ENCODE data around the gene INVS.

Gene INVS

DNA sequence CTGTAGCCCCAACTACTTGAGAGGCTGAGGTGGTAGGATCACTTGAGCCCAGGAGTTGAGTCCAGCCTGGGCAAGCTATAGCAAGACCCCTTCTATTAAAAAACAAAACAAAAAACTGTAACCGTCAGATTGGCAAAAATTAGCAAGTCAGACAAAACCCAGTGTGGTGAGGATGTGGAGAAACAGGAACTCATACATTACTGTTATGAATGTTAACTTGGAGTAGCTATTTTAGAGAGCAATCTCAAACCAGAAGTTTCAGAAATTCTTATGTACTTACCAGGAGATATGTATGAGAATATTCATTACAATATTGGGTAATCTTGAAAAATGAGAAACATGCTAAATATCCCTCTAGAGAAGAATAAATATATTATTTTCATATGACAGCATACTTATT is 120.3 kb downstream of the INVS start:
- H3K36me3 ChIP-seq (ENCODE audit: control insufficient read depth, insufficient read depth, low read length), result no peaks in the 10 kb centered on the region
- no peaks in the 10 kb centered on the region for H3K79me2 ChIP-seq
- no peak overlapping the region for H3K27ac ChIP-seq
- H3K9me3 ChIP-seq (ENCODE audit: control insufficient read depth, low read length), result no peaks in the 10 kb centered on the region
- H3K9ac ChIP-seq, result no peak overlapping the region
- H3K27me3 ChIP-seq (ENCODE audit: control insufficient read depth, insufficient read depth, low read length), result no peaks in the 10 kb centered on the region
- H3K4me1 ChIP-seq, result no peaks in the 10 kb centered on the region
- H2AFZ ChIP-seq, result no peak overlapping the region
- H3K4me2 ChIP-seq (ENCODE audit: low read length), result no peak overlapping the region
- TF ChIP-seq, protein P1, sequence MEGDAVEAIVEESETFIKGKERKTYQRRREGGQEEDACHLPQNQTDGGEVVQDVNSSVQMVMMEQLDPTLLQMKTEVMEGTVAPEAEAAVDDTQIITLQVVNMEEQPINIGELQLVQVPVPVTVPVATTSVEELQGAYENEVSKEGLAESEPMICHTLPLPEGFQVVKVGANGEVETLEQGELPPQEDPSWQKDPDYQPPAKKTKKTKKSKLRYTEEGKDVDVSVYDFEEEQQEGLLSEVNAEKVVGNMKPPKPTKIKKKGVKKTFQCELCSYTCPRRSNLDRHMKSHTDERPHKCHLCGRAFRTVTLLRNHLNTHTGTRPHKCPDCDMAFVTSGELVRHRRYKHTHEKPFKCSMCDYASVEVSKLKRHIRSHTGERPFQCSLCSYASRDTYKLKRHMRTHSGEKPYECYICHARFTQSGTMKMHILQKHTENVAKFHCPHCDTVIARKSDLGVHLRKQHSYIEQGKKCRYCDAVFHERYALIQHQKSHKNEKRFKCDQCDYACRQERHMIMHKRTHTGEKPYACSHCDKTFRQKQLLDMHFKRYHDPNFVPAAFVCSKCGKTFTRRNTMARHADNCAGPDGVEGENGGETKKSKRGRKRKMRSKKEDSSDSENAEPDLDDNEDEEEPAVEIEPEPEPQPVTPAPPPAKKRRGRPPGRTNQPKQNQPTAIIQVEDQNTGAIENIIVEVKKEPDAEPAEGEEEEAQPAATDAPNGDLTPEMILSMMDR (IDR thresholded peaks at IDR 0.05), result no peak
- H3K4me3 ChIP-seq (ENCODE audit: low read depth, low read length), result no peak overlapping the region

DNA sequence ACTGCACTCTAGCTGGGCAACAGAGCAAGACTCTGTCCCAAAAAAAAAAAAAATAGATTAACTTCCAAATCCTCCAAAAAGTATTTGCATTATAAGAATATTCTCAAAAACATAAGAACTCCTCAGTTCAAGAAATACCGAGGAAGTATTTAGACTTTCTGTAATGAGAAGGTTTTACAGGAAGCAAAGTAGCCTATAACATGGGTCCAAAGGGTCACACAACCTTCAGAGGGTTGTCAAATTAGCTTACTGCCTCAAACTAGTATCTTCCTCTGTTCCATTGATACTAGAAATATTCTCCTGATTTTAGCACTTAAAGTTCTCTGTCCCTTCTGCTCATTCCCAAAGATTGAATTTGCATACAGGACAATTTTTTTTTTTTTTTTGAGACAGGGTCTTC is 121.9 kb downstream of the INVS start:
- no peaks in the 10 kb centered on the region for H3K27me3 ChIP-seq (ENCODE audit: control insufficient read depth, insufficient read depth, low read length)
- H3K4me3 ChIP-seq (ENCODE audit: low read depth, low read length), result no peak overlapping the region
- H3K4me2 ChIP-seq (ENCODE audit: low read length), result no peak overlapping the region
- no peak overlapping the region for H3K27ac ChIP-seq
- H3K4me1 ChIP-seq, result no peaks in the 10 kb centered on the region
- H3K9me3 ChIP-seq (ENCODE audit: control insufficient read depth, low read length), result no peaks in the 10 kb centered on the region
- H3K36me3 ChIP-seq (ENCODE audit: control insufficient read depth, insufficient read depth, low read length), result no peaks in the 10 kb centered on the region
- no peak overlapping the region for H2AFZ ChIP-seq
- H3K79me2 ChIP-seq, result no peaks in the 10 kb centered on the region
- TF ChIP-seq, protein P1 (IDR thresholded peaks at IDR 0.05), result no peak
- no peak overlapping the region for H3K9ac ChIP-seq

DNA sequence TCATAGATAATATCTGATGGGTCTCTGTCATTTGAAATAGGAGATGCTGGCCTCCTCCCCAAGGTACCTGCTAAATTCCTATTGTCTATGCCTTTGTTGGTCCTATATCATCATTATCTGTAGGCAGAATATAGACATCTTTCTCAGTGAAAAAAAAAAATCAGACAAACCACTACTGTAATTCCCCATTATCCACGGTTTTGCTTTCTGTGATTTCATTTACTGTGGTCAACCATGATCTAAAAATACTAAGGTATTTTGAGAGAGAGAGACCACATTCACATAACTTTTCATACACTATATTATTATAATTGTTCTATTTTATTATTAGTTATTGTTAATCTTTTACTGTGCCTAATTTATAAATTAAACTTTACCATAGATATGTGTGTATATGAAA is 122.5 kb downstream of the INVS start:
- no peak overlapping the region for H3K27ac ChIP-seq
- TF ChIP-seq, protein P1 (IDR thresholded peaks at IDR 0.05), result no peak
- H3K9me3 ChIP-seq (ENCODE audit: control insufficient read depth, low read length), result no peaks in the 10 kb centered on the region
- H3K9ac ChIP-seq, result no peak overlapping the region
- H3K4me3 ChIP-seq (ENCODE audit: low read depth, low read length), result no peak overlapping the region
- H3K27me3 ChIP-seq (ENCODE audit: control insufficient read depth, insufficient read depth, low read length), result no peaks in the 10 kb centered on the region
- H3K4me2 ChIP-seq (ENCODE audit: low read length), result no peak overlapping the region
- no peaks in the 10 kb centered on the region for H3K36me3 ChIP-seq (ENCODE audit: control insufficient read depth, insufficient read depth, low read length)
- no peak overlapping the region for H2AFZ ChIP-seq
- H3K79me2 ChIP-seq, result no peaks in the 10 kb centered on the region
- no peaks in the 10 kb centered on the region for H3K4me1 ChIP-seq

DNA sequence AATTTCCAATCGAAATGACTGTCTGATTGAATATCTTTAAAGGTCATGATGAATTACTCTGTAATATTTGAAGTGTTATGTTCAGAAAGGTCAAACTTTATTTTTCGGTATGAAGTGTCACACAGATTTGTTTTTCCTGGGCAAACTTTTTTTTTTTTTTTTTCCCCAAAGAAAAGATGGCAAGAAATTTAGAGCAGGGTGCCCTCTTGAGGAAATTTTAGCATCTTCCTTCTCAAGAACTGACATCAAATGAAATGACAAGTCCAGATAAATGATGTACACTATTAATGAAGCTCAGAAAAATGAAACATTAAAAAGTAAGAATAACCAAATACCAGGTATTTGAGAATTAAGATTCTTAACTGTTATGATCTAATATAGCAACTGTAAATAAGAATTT is 123.6 kb downstream of the INVS start:
- TF ChIP-seq, protein P1 (IDR thresholded peaks at IDR 0.05), result peak; percentile 14

DNA sequence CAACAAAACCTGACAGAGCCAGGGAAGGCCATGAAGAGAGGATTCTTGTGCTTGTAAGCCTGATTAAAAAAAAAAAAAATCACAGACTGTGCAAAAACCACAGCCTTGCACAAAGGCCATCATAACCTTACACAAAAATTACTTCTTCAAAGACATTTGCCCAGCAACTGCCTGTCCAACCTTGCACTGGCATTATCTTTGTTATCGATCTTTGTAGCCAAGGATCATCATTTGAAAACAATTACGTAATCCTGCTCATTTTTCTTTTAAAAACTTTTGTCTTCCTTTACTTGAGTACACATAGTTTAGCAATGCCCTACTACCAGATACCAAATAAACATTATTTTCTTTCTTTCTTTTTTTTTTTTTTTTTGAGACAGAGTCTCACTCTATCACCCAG is 128.6 kb downstream of the INVS start:
- no peaks in the 10 kb centered on the region for H3K27me3 ChIP-seq (ENCODE audit: control insufficient read depth, insufficient read depth, low read length)
- no peaks in the 10 kb centered on the region for H3K36me3 ChIP-seq (ENCODE audit: control insufficient read depth, insufficient read depth, low read length)
- no peak overlapping the region for H2AFZ ChIP-seq
- no peak overlapping the region for H3K9ac ChIP-seq
- no peak overlapping the region for H3K4me3 ChIP-seq (ENCODE audit: low read depth, low read length)
- H3K27ac ChIP-seq, result no peak overlapping the region
- H3K79me2 ChIP-seq, result no peaks in the 10 kb centered on the region
- TF ChIP-seq, protein P1 (IDR thresholded peaks at IDR 0.05), result no peak
- no peaks in the 10 kb centered on the region for H3K9me3 ChIP-seq (ENCODE audit: control insufficient read depth, low read length)
- H3K4me2 ChIP-seq (ENCODE audit: low read length), result no peak overlapping the region
- H3K4me1 ChIP-seq, result no peaks in the 10 kb centered on the region

More for the DNA sequence above, 123.6 kb downstream of the INVS start:
- Histone ChIP-seq H3K27me3 (ENCODE audit: control insufficient read depth, insufficient read depth, low read length) (no peaks in the 10 kb centered on the region), H3K4me3 (ENCODE audit: low read depth, low read length) (no peak overlapping the region), H3K4me2 (ENCODE audit: low read length) (no peak overlapping the region), H3K9ac (no peak overlapping the region), H2AFZ (no peak overlapping the region), H3K79me2 (no peaks in the 10 kb centered on the region), H3K9me3 (ENCODE audit: control insufficient read depth, low read length) (no peaks in the 10 kb centered on the region), H3K27ac (no peak overlapping the region), H3K36me3 (ENCODE audit: control insufficient read depth, insufficient read depth, low read length) (no peaks in the 10 kb centered on the region), H3K4me1 (no peaks in the 10 kb centered on the region)

Measured in parathyroid adenoma (tissue), 2 donors.